Mesothelial cell of epicardium (in vitro differentiated cells): ENCODE measurements around the gene PMP22. TPM values are rescaled to one million over a fixed set of nuclear protein-coding genes. Genes with fewer than 3 reads are reported as not detected.
A peak's percentile ranks its signal among the peaks of the same experiment; 100 is the strongest.

Source experiments
- DNase-seq, 2 experiments: peaks; one replicate each; pipeline ENCODE4 v3.0.0; 2021; ENCODE audit warnings: low spot score in 2 of 2; ENCODE audit not compliant: unreplicated experiment in 2 of 2
- H3K27ac Mint-ChIP-seq: 2 replicates; pipeline ENCODE4 v1.8.0; 2021; ENCODE audit warnings: mixed read lengths
- H3K27me3 Mint-ChIP-seq: 2 replicates; pipeline ENCODE4 v1.8.0; 2021; ENCODE audit warnings: low read depth, mixed read lengths
- H3K36me3 Mint-ChIP-seq: 2 replicates; pipeline ENCODE4 v1.8.0; 2021; ENCODE audit warnings: mixed read lengths
- H3K4me1 Mint-ChIP-seq: 2 replicates; pipeline ENCODE4 v1.8.0; 2021; ENCODE audit warnings: mixed read lengths
- H3K4me3 Mint-ChIP-seq: 2 replicates; pipeline ENCODE4 v1.8.0; 2021; ENCODE audit warnings: mild to moderate bottlenecking, moderate library complexity, mixed read lengths
- H3K9me3 Mint-ChIP-seq: 2 replicates; pipeline ENCODE4 v1.8.0; 2021; ENCODE audit warnings: mixed read lengths
- CTCF ChIP-seq: fragments of 200-600 bp; sonication (generic); IDR thresholded peaks from one replicate; pipeline ENCODE4 v1.5.0; 2021; ENCODE audit warnings: antibody characterized with exemption; ENCODE audit not compliant: unreplicated experiment
- total RNA-seq: library from RNA; stranded (reverse); gene quantifications from 3 replicates; pipeline ENCODE4 v1.2.1, GENCODE V29; 2021

PMP22 gene
- total RNA-seq, 1 donor from 2014 or later, result 50.4 TPM

- Mint-ChIP-seq H3K9me3 (no peaks in the 10 kb centered on the region), H3K27ac (no peak overlapping the region), H3K4me1 (no peaks in the 10 kb centered on the region), H3K36me3 (peaks cover 4% of the 10 kb centered on the region), H3K27me3 (no peaks in the 10 kb centered on the region), H3K4me3 (no peak overlapping the region)
- TF ChIP-seq CTCF, result no peak
- DNase-seq, result no peak
These were observed 14.8 kb downstream of the PMP22 start for GRCh38 chr17:15250135-15250860.

- TF ChIP-seq CTCF, result no peak
- no peak overlapping the region for H3K27ac Mint-ChIP-seq
- peaks cover 4% of the 10 kb centered on the region for H3K36me3 Mint-ChIP-seq
- no peaks in the 10 kb centered on the region for H3K9me3 Mint-ChIP-seq
- H3K4me3 Mint-ChIP-seq, result no peak overlapping the region
- DNase-seq, result no peak
- no peaks in the 10 kb centered on the region for H3K27me3 Mint-ChIP-seq
- no peaks in the 10 kb centered on the region for H3K4me1 Mint-ChIP-seq
These were observed 15.6 kb downstream of the PMP22 start for GRCh38 chr17:15249487-15249886.

GRCh38 chr17:15247891-15248529 lies 17.1 kb downstream of the PMP22 start:
- no peaks in the 10 kb centered on the region for H3K27me3 Mint-ChIP-seq
- no peak overlapping the region for H3K4me3 Mint-ChIP-seq
- no peak for DNase-seq
- H3K27ac Mint-ChIP-seq, result no peak overlapping the region
- H3K36me3 Mint-ChIP-seq, result peaks cover 3% of the 10 kb centered on the region
- H3K9me3 Mint-ChIP-seq, result peaks cover 3% of the 10 kb centered on the region
- TF ChIP-seq CTCF, result peak; percentile 58
- no peaks in the 10 kb centered on the region for H3K4me1 Mint-ChIP-seq

GRCh38 chr17:15245054-15245453 lies 20.1 kb downstream of the PMP22 start:
- H3K36me3 Mint-ChIP-seq, result peaks cover 9% of the 10 kb centered on the region
- H3K27ac Mint-ChIP-seq, result no peak overlapping the region
- TF ChIP-seq CTCF, result no peak
- H3K4me1 Mint-ChIP-seq, result peaks cover 2% of the 10 kb centered on the region
- H3K9me3 Mint-ChIP-seq, result peaks cover 13% of the 10 kb centered on the region
- H3K4me3 Mint-ChIP-seq, result no peak overlapping the region
- H3K27me3 Mint-ChIP-seq, result no peaks in the 10 kb centered on the region
- no peak for DNase-seq

- Mint-ChIP-seq H3K36me3 (peaks cover 9% of the 10 kb centered on the region), H3K4me3 (no peak overlapping the region), H3K27me3 (no peaks in the 10 kb centered on the region), H3K4me1 (peaks cover 2% of the 10 kb centered on the region), H3K9me3 (peaks cover 13% of the 10 kb centered on the region), H3K27ac (no peak overlapping the region)
- TF ChIP-seq CTCF, result no peak
- DNase-seq, result no peak
These were observed 24.5 kb downstream of the PMP22 start for GRCh38 chr17:15240644-15241043.
